Common myeloid progenitor, CD34-positive (primary cell): Measurements from ENCODE around the gene TDRD9.

Experiments used
- CTCF ChIA-PET: fragments of 350-600 bp; sonication (Branson Sonifier 250); formaldehyde crosslinking; loops from one replicate; lab custom pipeline; 2021; ENCODE audit warnings: antibody characterized with exemption; lab: Charles Lee
- POLR2A ChIA-PET: fragments of 350-600 bp; sonication (Branson Sonifier 250); formaldehyde crosslinking; loops from one replicate; lab custom pipeline; 2021; ENCODE audit warnings: antibody characterized with exemption; lab: Charles Lee
- DNase-seq, 3 donors: peaks; one replicate each; pipeline versions ENCODE4 v3.0.0 to v3.0.0-alpha.2; 2013
- H3K27ac ChIP-seq, 2 experiments: 1 replicate in 1 of 2; 2 replicates in 1 of 2; pipeline ENCODE4 v1.7.0; 2013; ENCODE audit warnings: inconsistent platforms in 2 of 2, low read length in 2 of 2, mild to moderate bottlenecking in 2 of 2, low read depth in 1 of 2, moderate library complexity in 1 of 2; ENCODE audit not compliant: severe bottlenecking in 2 of 2, insufficient read depth in 1 of 2, poor library complexity in 1 of 2
- H3K27me3 ChIP-seq, 5 experiments: replicated peaks in 2 of 5; 1 replicate in 3 of 5; 2 replicates in 2 of 5; pipeline versions ENCODE4 v1.6.1 to v1.7.0; 2013; ENCODE audit warnings: low read length in 4 of 5, mild to moderate bottlenecking in 2 of 5, moderate library complexity in 2 of 5, inconsistent platforms in 1 of 5; ENCODE audit not compliant: insufficient read depth in 5 of 5, control insufficient read depth in 4 of 5
- H3K36me3 ChIP-seq, 4 experiments: 1 replicate in 2 of 4; 2 replicates in 2 of 4; pipeline versions ENCODE4 v1.6.1 to v1.7.0; 2013; ENCODE audit warnings: low read length in 3 of 4, control low read depth in 1 of 4, mild to moderate bottlenecking in 1 of 4; ENCODE audit not compliant: control insufficient read depth in 4 of 4, insufficient read depth in 4 of 4
- H3K4me1 ChIP-seq, 4 experiments: 1 replicate in 3 of 4; 2 replicates in 1 of 4; pipeline versions ENCODE4 v1.6.1 to v1.7.1; 2013; ENCODE audit warnings: low read length in 3 of 4, mild to moderate bottlenecking in 3 of 4, control low read depth in 1 of 4, inconsistent platforms in 1 of 4, moderate library complexity in 1 of 4; ENCODE audit not compliant: control insufficient read depth in 4 of 4, insufficient read depth in 4 of 4; ENCODE audit errors: control extremely low read depth in 1 of 4
- H3K4me3 ChIP-seq, 7 experiments: 1 replicate in 4 of 7; 2 replicates in 3 of 7; pipeline versions ENCODE4 v1.5.1 to v1.7.0; 2013; ENCODE audit warnings: mild to moderate bottlenecking in 7 of 7, low read length in 6 of 7, moderate library complexity in 6 of 7, inconsistent platforms in 2 of 7, low read depth in 2 of 7, control low read depth in 1 of 7; ENCODE audit not compliant: insufficient read depth in 4 of 7, control insufficient read depth in 1 of 7; ENCODE audit errors: extremely low read depth in 1 of 7
- H3K9me3 ChIP-seq, 5 experiments: 1 replicate in 4 of 5; 2 replicates in 1 of 5; pipeline versions ENCODE4 v1.6.1 to v1.7.1; 2013; ENCODE audit warnings: low read length in 4 of 5, mild to moderate bottlenecking in 2 of 5, inconsistent platforms in 1 of 5, low read depth in 1 of 5, moderate library complexity in 1 of 5; ENCODE audit not compliant: control insufficient read depth in 4 of 5, insufficient read depth in 2 of 5; ENCODE audit errors: control extremely low read depth in 1 of 5
- WGBS: methylation state at CpG from one replicate; pipeline ENCODE4 v1.1.5; 2013; ENCODE audit not compliant: insufficient coverage; 5-methylcytosine and 5-hydroxymethylcytosine counted together

TDRD9 gene

DNA sequence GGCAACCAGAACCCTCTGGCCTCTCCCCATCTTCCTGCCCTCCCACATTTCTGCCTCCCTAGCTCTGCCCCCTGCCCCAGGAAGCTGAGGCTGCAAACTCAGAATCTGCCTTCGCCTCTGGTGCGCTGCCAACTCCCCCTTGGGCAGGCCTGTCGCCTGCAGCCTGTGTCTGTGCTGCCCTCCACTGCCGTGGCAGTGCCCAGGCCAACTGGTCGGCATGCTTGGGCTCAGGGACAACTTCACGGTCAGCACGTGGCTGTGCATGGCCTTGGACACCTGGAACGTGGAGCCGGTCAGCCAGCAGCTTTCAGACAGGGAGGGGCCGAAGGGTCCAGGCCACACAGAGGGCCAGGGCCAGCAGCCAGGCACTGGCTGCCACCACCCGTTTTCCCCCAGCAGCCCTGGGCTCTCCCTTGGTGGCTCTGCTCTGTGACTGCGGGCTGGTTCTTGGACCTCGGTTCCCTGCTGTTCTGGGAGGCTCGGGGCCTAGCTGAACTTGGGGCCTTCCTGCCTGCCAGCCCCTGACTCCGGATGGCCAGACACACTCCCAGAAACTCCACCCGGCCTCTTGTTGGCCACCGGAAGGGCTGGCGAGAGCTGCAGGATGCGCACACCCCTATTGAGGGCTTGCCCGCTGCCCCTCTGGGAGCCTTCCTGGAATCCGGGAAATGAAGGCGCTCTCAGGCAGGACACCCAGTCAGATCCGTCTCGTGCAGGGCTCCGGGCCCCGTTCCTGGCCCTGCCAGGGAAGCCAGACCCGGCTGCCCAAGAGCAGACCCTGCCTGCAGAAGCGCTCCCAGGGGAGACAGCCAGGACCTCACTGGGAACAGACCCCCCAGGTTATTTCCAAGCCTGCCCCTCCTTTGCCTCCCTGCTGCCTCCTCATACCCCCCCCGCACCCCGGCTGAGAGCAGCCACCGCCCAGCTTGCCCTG, 46.7 kb upstream of the TDRD9 start:
- Histone ChIP-seq H3K27me3 (peaks cover 0 to 19% (median 0%) of the 10 kb centered on the region in 5 experiments), H3K4me1 (peaks cover 0 to 29% (median 25%) of the 10 kb centered on the region in 4 experiments), H3K27ac (no peak overlapping the region), H3K36me3 (no peaks in the 10 kb centered on the region), H3K9me3 (no peaks in the 10 kb centered on the region), H3K4me3 (no peak overlapping the region)
- 83% methylated on average over 28 of the region's 31 CpGs for WGBS
- CTCF ChIA-PET = interaction anchor here (0.8 to 3.6 kb wide), 13 partner anchors 16 to 196 kb away, joined by 3 to 19 read pairs (median 6); no protein-coding TSS in a partner anchor
- DNase-seq = no peak
- POLR2A ChIA-PET = no interaction called here

DNA sequence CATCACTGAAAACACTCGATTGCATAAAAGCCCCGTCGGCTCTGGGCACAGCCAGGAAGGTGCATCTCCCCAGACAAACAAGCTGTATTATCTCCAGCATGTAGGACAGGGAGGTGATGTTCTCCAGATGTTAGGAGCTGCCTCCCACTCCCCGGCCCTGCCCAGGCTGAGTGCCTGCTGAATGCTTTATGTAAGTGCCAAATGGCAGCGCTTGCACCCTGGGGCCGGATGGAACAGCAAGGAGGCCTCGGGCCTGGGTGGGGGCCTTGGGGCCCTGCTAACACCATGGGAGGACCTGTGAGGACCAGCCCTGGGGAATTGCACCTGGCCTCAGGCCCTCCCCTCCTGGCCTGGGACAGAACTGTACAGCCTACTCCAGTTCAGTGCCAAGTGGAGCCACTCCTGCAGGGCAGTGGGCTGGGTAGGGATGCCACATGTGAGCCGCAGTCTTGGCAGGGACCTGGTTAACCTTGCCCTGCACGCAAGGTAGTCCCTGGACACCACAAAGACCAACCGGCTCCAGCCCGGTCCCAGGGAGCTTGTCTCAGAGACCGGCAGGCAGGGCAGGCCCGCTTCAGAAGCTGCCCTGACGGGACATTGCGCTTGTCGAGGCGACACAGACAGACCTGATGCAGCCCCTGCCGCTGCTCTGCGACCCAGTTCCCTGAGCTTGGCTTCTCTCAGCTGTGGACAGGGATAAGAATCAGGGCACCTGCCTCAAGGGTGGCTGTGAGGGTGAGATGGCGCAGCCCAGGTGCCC, 45.6 kb upstream of the TDRD9 start:
- H3K9me3 ChIP-seq = no peaks in the 10 kb centered on the region
- WGBS = 96% methylated on average over 19 of the region's 20 CpGs
- DNase-seq = no peak
- H3K4me3 ChIP-seq = no peak overlapping the region
- CTCF ChIA-PET = interaction anchor here (1.3 to 2.8 kb wide), 3 partner anchors 18 to 77 kb away, joined by 4 to 11 read pairs (median 6); no protein-coding TSS in a partner anchor
- no peak overlapping the region for H3K27ac ChIP-seq
- POLR2A ChIA-PET = no interaction called here
- peaks cover 0 to 19% (median 0%) of the 10 kb centered on the region in 5 experiments for H3K27me3 ChIP-seq
- peaks cover 0 to 24% (median 22%) of the 10 kb centered on the region in 4 experiments for H3K4me1 ChIP-seq
- no peaks in the 10 kb centered on the region for H3K36me3 ChIP-seq

DNA sequence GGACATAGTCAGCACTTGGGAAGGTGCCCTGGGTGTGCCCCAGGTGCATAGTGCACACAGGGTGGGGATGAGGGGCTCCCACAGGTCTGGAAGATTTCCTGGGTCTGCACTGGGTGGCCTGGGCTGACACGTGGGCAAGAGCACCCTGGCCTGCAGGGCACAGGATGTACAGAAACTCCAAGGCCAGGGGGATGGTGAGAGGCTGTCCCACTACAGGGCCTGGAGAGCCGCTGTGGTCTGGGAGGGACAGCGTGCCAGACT, 45.1 kb upstream of the TDRD9 start:
- no peaks in the 10 kb centered on the region for H3K9me3 ChIP-seq
- 93% methylated on average over 2 of the region's 3 CpGs for WGBS
- POLR2A ChIA-PET = no interaction called here
- H3K4me1 ChIP-seq = peaks cover 0 to 24% (median 22%) of the 10 kb centered on the region in 4 experiments
- no peak for DNase-seq
- CTCF ChIA-PET = no interaction called here
- no peaks in the 10 kb centered on the region for H3K36me3 ChIP-seq
- H3K27ac ChIP-seq = no peak overlapping the region
- H3K27me3 ChIP-seq = peaks cover 0 to 18% (median 0%) of the 10 kb centered on the region in 5 experiments
- no peak overlapping the region for H3K4me3 ChIP-seq

DNA sequence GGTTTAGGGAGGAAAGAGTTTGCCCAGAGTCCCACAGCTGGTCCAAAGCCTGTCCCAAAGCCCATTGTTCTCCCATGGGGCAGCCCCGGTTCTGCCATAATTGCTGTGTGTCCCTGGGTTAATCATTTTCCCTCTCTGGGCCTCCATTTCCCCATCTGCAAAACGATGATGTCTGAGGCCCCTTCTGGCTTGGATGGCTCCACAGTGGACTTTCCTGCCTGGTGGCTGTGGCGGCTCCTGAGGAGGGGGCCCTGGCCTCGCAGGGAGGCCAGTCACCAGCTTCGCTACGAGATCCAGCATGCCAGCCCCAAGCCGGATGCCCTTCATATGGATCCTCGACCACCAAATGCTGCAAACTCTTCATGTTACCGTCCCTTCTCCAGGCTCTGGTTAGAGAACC, 43.4 kb upstream of the TDRD9 start:
- peaks cover 0 to 16% (median 15%) of the 10 kb centered on the region in 4 experiments for H3K4me1 ChIP-seq
- H3K9me3 ChIP-seq = no peaks in the 10 kb centered on the region
- no peak overlapping the region for H3K27ac ChIP-seq
- H3K36me3 ChIP-seq = no peaks in the 10 kb centered on the region
- WGBS = 95% methylated on average over 9 of the region's 9 CpGs
- no peak for DNase-seq
- no peak overlapping the region for H3K4me3 ChIP-seq
- CTCF ChIA-PET = interaction anchor here (1.1 to 1.3 kb wide), 2 partner anchors 16 to 76 kb away, joined by 3 to 4 read pairs; no protein-coding TSS in a partner anchor
- peaks cover 0 to 8% (median 0%) of the 10 kb centered on the region in 5 experiments for H3K27me3 ChIP-seq
- POLR2A ChIA-PET = interaction anchor here (0.8 kb wide), 1 partner anchor 13 kb away, joined by 3 read pairs; no protein-coding TSS in a partner anchor

DNA sequence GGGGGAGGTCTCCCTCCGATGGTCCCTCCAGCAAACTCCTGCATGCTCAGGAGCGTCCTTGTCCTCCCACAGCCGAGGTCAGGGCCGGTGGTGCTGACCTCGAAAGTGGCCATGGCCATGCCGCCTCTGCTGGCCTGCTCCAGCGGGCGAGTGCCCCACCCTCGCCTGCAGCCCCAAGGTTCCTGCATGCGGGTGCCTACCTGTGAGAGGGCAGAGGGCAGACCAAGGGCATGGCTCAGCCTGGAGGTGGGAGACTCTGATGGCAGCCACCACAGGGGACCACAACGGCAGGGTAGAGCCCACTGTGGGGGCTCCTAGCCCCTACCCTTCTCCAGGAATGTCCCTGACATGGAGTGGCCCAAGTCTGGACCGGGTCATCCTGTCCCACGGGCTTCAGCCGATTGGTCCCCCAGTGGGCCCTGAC, 42.7 kb upstream of the TDRD9 start:
- no peak for DNase-seq
- no peaks in the 10 kb centered on the region for H3K36me3 ChIP-seq
- POLR2A ChIA-PET = no interaction called here
- CTCF ChIA-PET = no interaction called here
- H3K4me3 ChIP-seq = no peak overlapping the region
- 89% methylated on average over 10 of the region's 14 CpGs for WGBS
- no peaks in the 10 kb centered on the region for H3K9me3 ChIP-seq
- H3K4me1 ChIP-seq = peaks cover 0 to 9% (median 8%) of the 10 kb centered on the region in 4 experiments
- H3K27ac ChIP-seq = no peak overlapping the region
- peaks cover 0 to 6% (median 0%) of the 10 kb centered on the region in 5 experiments for H3K27me3 ChIP-seq

DNA sequence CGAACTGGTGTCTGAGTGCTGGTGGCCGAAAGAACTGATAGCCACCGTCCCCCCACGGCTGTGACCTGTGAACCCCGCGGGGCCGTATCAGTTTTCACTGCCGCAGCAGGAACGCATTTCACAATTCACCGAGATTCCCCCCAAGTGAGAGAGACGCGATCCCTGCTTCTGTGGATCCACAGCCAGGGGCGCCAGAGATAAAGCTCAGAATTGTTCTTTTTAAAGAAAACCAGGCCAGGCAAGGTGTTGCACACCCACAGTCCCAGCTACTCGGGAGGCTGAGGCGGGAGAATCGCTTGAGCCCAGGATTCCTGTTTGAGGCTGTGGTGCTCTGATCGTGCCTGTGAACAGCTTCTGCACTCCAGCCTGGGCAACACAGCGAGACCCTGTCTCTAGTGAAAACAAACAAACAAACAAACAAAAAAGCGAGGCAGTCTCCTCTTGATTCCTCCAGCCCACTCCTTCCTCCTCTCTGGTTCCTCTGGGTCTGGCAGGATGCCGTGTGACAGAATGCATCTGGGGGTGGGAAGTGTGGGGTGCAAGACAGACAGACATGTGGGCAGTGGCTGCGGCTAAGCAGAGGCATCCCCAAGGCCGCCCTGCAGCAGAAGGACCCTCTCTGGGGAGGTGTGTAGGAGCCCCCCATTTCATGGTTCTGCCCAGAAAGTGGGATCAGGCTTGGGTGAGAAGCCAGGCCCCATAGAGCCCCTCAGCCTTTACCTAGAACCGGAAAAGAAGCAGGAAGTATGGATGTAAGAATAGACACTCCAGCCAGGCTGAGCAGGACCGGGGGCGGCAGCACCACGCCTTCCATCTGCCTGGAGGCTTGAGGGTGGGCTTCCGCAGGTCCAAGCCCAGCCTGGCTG, 41.7 kb upstream of the TDRD9 start:
- H3K4me1 ChIP-seq = no peaks in the 10 kb centered on the region
- H3K4me3 ChIP-seq = no peak overlapping the region
- H3K9me3 ChIP-seq = no peaks in the 10 kb centered on the region
- peaks cover 0 to 6% (median 0%) of the 10 kb centered on the region in 5 experiments for H3K27me3 ChIP-seq
- DNase-seq = no peak
- H3K36me3 ChIP-seq = no peaks in the 10 kb centered on the region
- ChIA-PET POLR2A (no interaction called here), CTCF (no interaction called here)
- 92% methylated on average over 25 of the region's 27 CpGs for WGBS
- no peak overlapping the region for H3K27ac ChIP-seq
